HCT116 (cell line): ENCODE results near the gene ACVRL1. TPM values are rescaled to one million over a fixed set of nuclear protein-coding genes. Genes with fewer than 3 reads are reported as not detected.

Experiments used
- ATAC-seq: fragments of 200-7000 bp; cut with Tn5 transposase; 2 replicates; pipeline ENCODE4 v1.9.1; 2020; ENCODE audit warnings: mild to moderate bottlenecking, moderate library complexity
- BruUV-seq: library from RNA; stranded (reverse); fragments of 400-500 nt; replicated peaks from 2 replicates; lab custom pipeline; 2021; lab: Mats Ljungman, UMichigan
- CTCF ChIA-PET: fragments of 300-600 bp; sonication (Branson Sonifier 250); formaldehyde crosslinking; loops from one replicate; lab custom pipeline; 2021; ENCODE audit warnings: antibody characterized with exemption; lab: Charles Lee
- POLR2A ChIA-PET: fragments of 300-600, 350-600 bp; sonication (Branson Sonifier 250); formaldehyde crosslinking; loops from one replicate; lab custom pipeline; 2021; ENCODE audit warnings: antibody characterized with exemption; lab: Charles Lee
- RAD21 ChIA-PET, 2 experiments: fragments of 300-600 bp; sonication (Branson Sonifier 250); formaldehyde crosslinking; loops; one replicate each; lab custom pipeline; 2023; ENCODE audit warnings: low total read pairs in 2 of 2; ENCODE audit not compliant: uncharacterized antibody in 2 of 2, unreplicated experiment in 2 of 2, low non-redundant PET in 1 of 2; lab: Charles Lee
- DNase-seq: peaks from one replicate; pipeline ENCODE4 v3.0.0-alpha.2; 2010; ENCODE audit warnings: low read depth, low spot score
- H2AFZ ChIP-seq: fragments of 200-600 bp; shearing (Covaris generic), sonication (generic); 2 replicates; pipeline ENCODE4 v1.6.1; 2017; ENCODE audit warnings: low read depth, mixed run types, mixed read lengths, antibody characterized with exemption, low read length; ENCODE audit not compliant: poor library complexity, severe bottlenecking
- H3K27ac ChIP-seq: 2 replicates; pipeline ENCODE4 v1.5.1; 2012; ENCODE audit warnings: low read depth, low read length
- H3K27me3 ChIP-seq: fragments of 200-600 bp; sonication (generic); 2 replicates; pipeline ENCODE4 v1.6.1; 2016; ENCODE audit warnings: mixed run types, low read length, mixed read lengths; ENCODE audit not compliant: insufficient read depth
- H3K36me3 ChIP-seq, 2 experiments: fragments of 200-500 bp in 1 of 2; fragments of 200-600 bp in 1 of 2; sonication (Bioruptor generic) in 1 of 2; sonication (generic) in 1 of 2; 2 replicates each; pipeline versions ENCODE4 v1.5.1 to v1.6.1; 2014 to 2016; ENCODE audit warnings: low read length in 2 of 2, inconsistent platforms in 1 of 2, mixed read lengths in 1 of 2, mixed run types in 1 of 2; ENCODE audit not compliant: insufficient read depth in 2 of 2, control insufficient read depth in 1 of 2
- H3K4me1 ChIP-seq, 2 experiments: fragments of 200-600 bp in 1 of 2; sonication (generic) in 1 of 2; 2 replicates each; pipeline versions ENCODE4 v1.5.1 to v1.6.1; 2012 to 2017; ENCODE audit warnings: low read length in 2 of 2, inconsistent platforms in 1 of 2, mild to moderate bottlenecking in 1 of 2, mixed read lengths in 1 of 2, mixed run types in 1 of 2, moderate library complexity in 1 of 2; ENCODE audit not compliant: insufficient read depth in 2 of 2, control insufficient read depth in 1 of 2
- H3K4me2 ChIP-seq: fragments of 200-600 bp; sonication (generic); 2 replicates; pipeline ENCODE4 v1.6.1; 2017; ENCODE audit warnings: mixed run types, low read length, mixed read lengths
- H3K4me3 ChIP-seq, 2 experiments: fragments of 200-600 bp in 1 of 2; sonication (generic) in 1 of 2; replicated peaks in 1 of 2; 2 replicates each; pipeline ENCODE4 v1.5.1; 2011 to 2016; ENCODE audit warnings: low read length in 2 of 2, control low read depth in 1 of 2, low read depth in 1 of 2, mild to moderate bottlenecking in 1 of 2, mixed read lengths in 1 of 2, mixed run types in 1 of 2
- H3K79me2 ChIP-seq: fragments of 200-600 bp; sonication (generic); 2 replicates; pipeline ENCODE4 v1.6.1; 2017; ENCODE audit warnings: mild to moderate bottlenecking, mixed run types, low read length, moderate library complexity, mixed read lengths; ENCODE audit not compliant: insufficient read depth
- H3K9ac ChIP-seq: fragments of 200-600 bp; sonication (generic); 2 replicates; pipeline ENCODE4 v1.6.1; 2016; ENCODE audit warnings: low read length, mixed read lengths
- H3K9me2 ChIP-seq: fragments of 200-600 bp; sonication (generic), shearing (Covaris generic); 2 replicates; pipeline ENCODE4 v1.6.1; 2017; ENCODE audit warnings: mixed run types, mild to moderate bottlenecking, moderate library complexity; ENCODE audit not compliant: insufficient read depth
- H3K9me3 ChIP-seq, 2 experiments: fragments of 200-500 bp in 1 of 2; fragments of 200-600 bp in 1 of 2; sonication (Bioruptor generic) in 1 of 2; sonication (generic) in 1 of 2; 2 replicates each; pipeline ENCODE4 v1.6.1; 2014 to 2017; ENCODE audit warnings: low read length in 2 of 2, mixed read lengths in 2 of 2, inconsistent platforms in 1 of 2, low read depth in 1 of 2, mild to moderate bottlenecking in 1 of 2, mixed run types in 1 of 2, moderate library complexity in 1 of 2; ENCODE audit not compliant: control insufficient read depth in 1 of 2, insufficient read depth in 1 of 2
- H4K20me1 ChIP-seq: fragments of 200-600 bp; sonication (generic), shearing (Covaris generic); 2 replicates; pipeline ENCODE4 v1.6.1; 2017; ENCODE audit warnings: mixed run types, mild to moderate bottlenecking, moderate library complexity; ENCODE audit not compliant: insufficient read depth
- CEBPB ChIP-seq: IDR thresholded peaks from 2 replicates; pipeline ENCODE4 v1.6.1; 2012; ENCODE audit warnings: low read depth
- ELF1 ChIP-seq: IDR thresholded peaks from 2 replicates; pipeline ENCODE4 v1.6.1; 2012; ENCODE audit warnings: low read depth, borderline replicate concordance
- EZH2phosphoT487 ChIP-seq: fragments of 200-600 bp; IDR thresholded peaks from 2 replicates; pipeline ENCODE4 v1.6.1; 2018; ENCODE audit warnings: antibody characterized with exemption, borderline replicate concordance
- MAX ChIP-seq: IDR thresholded peaks from 2 replicates; pipeline ENCODE4 v1.6.1; 2012
- RAD21 ChIP-seq: IDR thresholded peaks from 2 replicates; pipeline ENCODE4 v1.6.1; 2012; ENCODE audit warnings: low read depth, mild to moderate bottlenecking
- REST ChIP-seq: IDR thresholded peaks from 2 replicates; pipeline ENCODE4 v1.6.1; 2012; ENCODE audit warnings: low read depth
- TCF7L2 ChIP-seq: IDR thresholded peaks from 2 replicates; pipeline ENCODE4 v1.7.0; 2011; ENCODE audit warnings: borderline replicate concordance, inconsistent platforms; ENCODE audit not compliant: insufficient read depth, insufficient read length; ENCODE audit errors: extremely low read depth
- ZBTB33 ChIP-seq: IDR thresholded peaks from 2 replicates; pipeline ENCODE4 v1.6.1; 2011; ENCODE audit warnings: mild to moderate bottlenecking, low read length, moderate library complexity; ENCODE audit not compliant: insufficient replicate concordance; ENCODE audit errors: extremely low read depth
- ZFX ChIP-seq: fragments of 450-650 bp; IDR thresholded peaks from 2 replicates; pipeline ENCODE4 v1.6.1; 2017
- ZNF274 ChIP-seq: fragments of 200-500 bp; sonication (Bioruptor generic); IDR thresholded peaks from 2 replicates; pipeline ENCODE4 v1.6.1; 2014; ENCODE audit warnings: mild to moderate bottlenecking, low read depth, low read length, inconsistent platforms
- intact Hi-C: fragments of 100-400 bp; cut with micrococcal nuclease; formaldehyde crosslinking; loops from 2 replicates; pipeline ENCODE4 v1.10.0; 2022
- total RNA-seq: library from RNA; stranded (reverse); gene quantifications from one replicate; pipeline ENCODE4 v1.2.1, GENCODE V29; 2021; ENCODE audit not compliant: unreplicated experiment

Gene ACVRL1
- total RNA-seq, 1 experiment from 2014 or later = 2.5 TPM

GRCh38 chr12:51891843-51892242, 15.5 kb upstream of the ACVRL1 start (continued):
- no peak for TF ChIP-seq REST
- TF ChIP-seq ZFX = no peak

GRCh38 chr12:51893786-51894185, 13.5 kb upstream of the ACVRL1 start:
- no peak overlapping the region for H2AFZ ChIP-seq
- no peaks in the 10 kb centered on the region for H3K36me3 ChIP-seq
- H3K9me3 ChIP-seq = no peaks in the 10 kb centered on the region
- ATAC-seq (no peak), DNase-seq (no peak)
- no peaks in the 10 kb centered on the region for H3K79me2 ChIP-seq
- H3K27ac ChIP-seq = no peak overlapping the region
- POLR2A ChIA-PET = no interaction called here
- CTCF ChIA-PET = interaction anchor here (1.1 to 4.5 kb wide), 6 partner anchors 8 to 131 kb away, joined by 3 to 36 read pairs (median 6); no protein-coding TSS in a partner anchor
- RAD21 ChIA-PET = no interaction called here
- intact Hi-C loops = loop anchor here (5.0 kb wide), 1 partner anchor 129 kb away; no protein-coding TSS in a partner anchor
- BruUV-seq = no TSS peak
- no peak overlapping the region for H3K4me2 ChIP-seq
- H3K4me3 ChIP-seq = no peak overlapping the region
- no peaks in the 10 kb centered on the region for H4K20me1 ChIP-seq
- H3K9ac ChIP-seq = no peak overlapping the region
- H3K27me3 ChIP-seq = no peaks in the 10 kb centered on the region
- peaks cover 0 to 8% of the 10 kb centered on the region in 2 experiments; a peak in 2 of 4 replicates for H3K4me1 ChIP-seq
- H3K9me2 ChIP-seq = no peaks in the 10 kb centered on the region
- TF ChIP-seq ZBTB33 = no peak
- no peak for TF ChIP-seq CEBPB
- TF ChIP-seq TCF7L2 = no peak
- no peak for TF ChIP-seq ELF1
- no peak for TF ChIP-seq ZNF274
- TF ChIP-seq EZH2phosphoT487 = no peak
- no peak for TF ChIP-seq MAX
- TF ChIP-seq RAD21 = no peak
- TF ChIP-seq, all 23 proteins: peak for 0
